HCT116 (cell line): ENCODE measurements around the gene CCDC197. TPM values are rescaled to one million over a fixed set of nuclear protein-coding genes. Genes with fewer than 3 reads are reported as not detected.

Experiments
- ATAC-seq: fragments of 200-7000 bp; cut with Tn5 transposase; 2 replicates; pipeline ENCODE4 v1.9.1; 2020; ENCODE audit warnings: mild to moderate bottlenecking, moderate library complexity
- BruUV-seq: library from RNA; stranded (reverse); fragments of 400-500 nt; replicated peaks from 2 replicates; lab custom pipeline; 2021; lab: Mats Ljungman, UMichigan
- CTCF ChIA-PET: fragments of 300-600 bp; sonication (Branson Sonifier 250); formaldehyde crosslinking; loops from one replicate; lab custom pipeline; 2021; ENCODE audit warnings: antibody characterized with exemption; lab: Charles Lee
- POLR2A ChIA-PET: fragments of 300-600, 350-600 bp; sonication (Branson Sonifier 250); formaldehyde crosslinking; loops from one replicate; lab custom pipeline; 2021; ENCODE audit warnings: antibody characterized with exemption; lab: Charles Lee
- RAD21 ChIA-PET, 2 experiments: fragments of 300-600 bp; sonication (Branson Sonifier 250); formaldehyde crosslinking; loops; one replicate each; lab custom pipeline; 2023; ENCODE audit warnings: low total read pairs in 2 of 2; ENCODE audit not compliant: uncharacterized antibody in 2 of 2, unreplicated experiment in 2 of 2, low non-redundant PET in 1 of 2; lab: Charles Lee
- DNase-seq: peaks from one replicate; pipeline ENCODE4 v3.0.0-alpha.2; 2010; ENCODE audit warnings: low read depth, low spot score
- H2AFZ ChIP-seq: fragments of 200-600 bp; shearing (Covaris generic), sonication (generic); 2 replicates; pipeline ENCODE4 v1.6.1; 2017; ENCODE audit warnings: low read depth, mixed run types, mixed read lengths, antibody characterized with exemption, low read length; ENCODE audit not compliant: poor library complexity, severe bottlenecking
- H3K27ac ChIP-seq: 2 replicates; pipeline ENCODE4 v1.5.1; 2012; ENCODE audit warnings: low read depth, low read length
- H3K27me3 ChIP-seq: fragments of 200-600 bp; sonication (generic); 2 replicates; pipeline ENCODE4 v1.6.1; 2016; ENCODE audit warnings: mixed run types, low read length, mixed read lengths; ENCODE audit not compliant: insufficient read depth
- H3K36me3 ChIP-seq, 2 experiments: fragments of 200-500 bp in 1 of 2; fragments of 200-600 bp in 1 of 2; sonication (Bioruptor generic) in 1 of 2; sonication (generic) in 1 of 2; 2 replicates each; pipeline versions ENCODE4 v1.5.1 to v1.6.1; 2014 to 2016; ENCODE audit warnings: low read length in 2 of 2, inconsistent platforms in 1 of 2, mixed read lengths in 1 of 2, mixed run types in 1 of 2; ENCODE audit not compliant: insufficient read depth in 2 of 2, control insufficient read depth in 1 of 2
- H3K4me1 ChIP-seq, 2 experiments: fragments of 200-600 bp in 1 of 2; sonication (generic) in 1 of 2; 2 replicates each; pipeline versions ENCODE4 v1.5.1 to v1.6.1; 2012 to 2017; ENCODE audit warnings: low read length in 2 of 2, inconsistent platforms in 1 of 2, mild to moderate bottlenecking in 1 of 2, mixed read lengths in 1 of 2, mixed run types in 1 of 2, moderate library complexity in 1 of 2; ENCODE audit not compliant: insufficient read depth in 2 of 2, control insufficient read depth in 1 of 2
- H3K4me2 ChIP-seq: fragments of 200-600 bp; sonication (generic); 2 replicates; pipeline ENCODE4 v1.6.1; 2017; ENCODE audit warnings: mixed run types, low read length, mixed read lengths
- H3K4me3 ChIP-seq, 2 experiments: fragments of 200-600 bp in 1 of 2; sonication (generic) in 1 of 2; replicated peaks in 1 of 2; 2 replicates each; pipeline ENCODE4 v1.5.1; 2011 to 2016; ENCODE audit warnings: low read length in 2 of 2, control low read depth in 1 of 2, low read depth in 1 of 2, mild to moderate bottlenecking in 1 of 2, mixed read lengths in 1 of 2, mixed run types in 1 of 2
- H3K79me2 ChIP-seq: fragments of 200-600 bp; sonication (generic); 2 replicates; pipeline ENCODE4 v1.6.1; 2017; ENCODE audit warnings: mild to moderate bottlenecking, mixed run types, low read length, moderate library complexity, mixed read lengths; ENCODE audit not compliant: insufficient read depth
- H3K9ac ChIP-seq: fragments of 200-600 bp; sonication (generic); 2 replicates; pipeline ENCODE4 v1.6.1; 2016; ENCODE audit warnings: low read length, mixed read lengths
- H3K9me2 ChIP-seq: fragments of 200-600 bp; sonication (generic), shearing (Covaris generic); 2 replicates; pipeline ENCODE4 v1.6.1; 2017; ENCODE audit warnings: mixed run types, mild to moderate bottlenecking, moderate library complexity; ENCODE audit not compliant: insufficient read depth
- H3K9me3 ChIP-seq, 2 experiments: fragments of 200-500 bp in 1 of 2; fragments of 200-600 bp in 1 of 2; sonication (Bioruptor generic) in 1 of 2; sonication (generic) in 1 of 2; 2 replicates each; pipeline ENCODE4 v1.6.1; 2014 to 2017; ENCODE audit warnings: low read length in 2 of 2, mixed read lengths in 2 of 2, inconsistent platforms in 1 of 2, low read depth in 1 of 2, mild to moderate bottlenecking in 1 of 2, mixed run types in 1 of 2, moderate library complexity in 1 of 2; ENCODE audit not compliant: control insufficient read depth in 1 of 2, insufficient read depth in 1 of 2
- H4K20me1 ChIP-seq: fragments of 200-600 bp; sonication (generic), shearing (Covaris generic); 2 replicates; pipeline ENCODE4 v1.6.1; 2017; ENCODE audit warnings: mixed run types, mild to moderate bottlenecking, moderate library complexity; ENCODE audit not compliant: insufficient read depth
- CBX3 ChIP-seq: IDR thresholded peaks from 2 replicates; pipeline ENCODE4 v1.6.1; 2012; ENCODE audit warnings: low read depth
- CEBPB ChIP-seq: IDR thresholded peaks from 2 replicates; pipeline ENCODE4 v1.6.1; 2012; ENCODE audit warnings: low read depth
- EGR1 ChIP-seq: IDR thresholded peaks from 2 replicates; pipeline ENCODE4 v1.6.1; 2012; ENCODE audit warnings: low read depth
- EZH2 ChIP-seq: fragments of 200-600 bp; sonication (generic); IDR thresholded peaks from 2 replicates; pipeline ENCODE4 v1.6.1; 2017; ENCODE audit warnings: antibody characterized with exemption, mixed run types
- EZH2phosphoT487 ChIP-seq: fragments of 200-600 bp; IDR thresholded peaks from 2 replicates; pipeline ENCODE4 v1.6.1; 2018; ENCODE audit warnings: antibody characterized with exemption, borderline replicate concordance
- FOSL1 ChIP-seq: IDR thresholded peaks from 2 replicates; pipeline ENCODE4 v1.6.1; 2012; ENCODE audit warnings: low read depth
- JUND ChIP-seq: IDR thresholded peaks from 2 replicates; pipeline ENCODE4 v1.6.1; 2012
- POLR2A ChIP-seq: IDR thresholded peaks from 2 replicates; pipeline ENCODE4 v1.7.0; 2011; ENCODE audit warnings: borderline replicate concordance; ENCODE audit not compliant: insufficient read depth, insufficient read length; ENCODE audit errors: extremely low read depth
- POLR2AphosphoS5 ChIP-seq: IDR thresholded peaks from 2 replicates; pipeline ENCODE4 v1.6.1; 2011; ENCODE audit warnings: mild to moderate bottlenecking, low read depth, low read length, moderate library complexity
- RAD21 ChIP-seq: IDR thresholded peaks from 2 replicates; pipeline ENCODE4 v1.6.1; 2012; ENCODE audit warnings: low read depth, mild to moderate bottlenecking
- SIN3A ChIP-seq: IDR thresholded peaks from 2 replicates; pipeline ENCODE4 v1.6.1; 2012; ENCODE audit warnings: low read depth
- SP1 ChIP-seq: IDR thresholded peaks from 2 replicates; pipeline ENCODE4 v1.6.1; 2012; ENCODE audit warnings: low read depth
- SRF ChIP-seq: IDR thresholded peaks from 2 replicates; pipeline ENCODE4 v1.6.1; 2012; ENCODE audit warnings: low read depth
- TCF7L2 ChIP-seq: IDR thresholded peaks from 2 replicates; pipeline ENCODE4 v1.7.0; 2011; ENCODE audit warnings: borderline replicate concordance, inconsistent platforms; ENCODE audit not compliant: insufficient read depth, insufficient read length; ENCODE audit errors: extremely low read depth
- YY1 ChIP-seq: IDR thresholded peaks from 2 replicates; pipeline ENCODE4 v1.6.1; 2011; ENCODE audit warnings: low read length, low read depth, moderate library complexity, mild to moderate bottlenecking; ENCODE audit not compliant: insufficient replicate concordance; ENCODE audit errors: extremely low read depth
- ZNF274 ChIP-seq: fragments of 200-500 bp; sonication (Bioruptor generic); IDR thresholded peaks from 2 replicates; pipeline ENCODE4 v1.6.1; 2014; ENCODE audit warnings: mild to moderate bottlenecking, low read depth, low read length, inconsistent platforms
- intact Hi-C: fragments of 100-400 bp; cut with micrococcal nuclease; formaldehyde crosslinking; loops from 2 replicates; pipeline ENCODE4 v1.10.0; 2022
- total RNA-seq: library from RNA; stranded (reverse); gene quantifications from one replicate; pipeline ENCODE4 v1.2.1, GENCODE V29; 2021; ENCODE audit not compliant: unreplicated experiment
- TF ChIP-seq, protein P1 (sequence below): IDR thresholded peaks from 2 replicates; pipeline ENCODE4 v1.6.1; 2011; ENCODE audit warnings: mild to moderate bottlenecking, low read length, moderate library complexity; ENCODE audit not compliant: insufficient replicate concordance; ENCODE audit errors: extremely low read depth
- TF ChIP-seq, protein P2 (sequence below): IDR thresholded peaks from 2 replicates; pipeline ENCODE4 v1.6.1; 2012; ENCODE audit warnings: low read depth
- TF ChIP-seq, protein P3 (sequence below): IDR thresholded peaks from 2 replicates; pipeline ENCODE4 v1.6.1; 2012
- TF ChIP-seq, protein P4 (sequence below): IDR thresholded peaks from 2 replicates; pipeline ENCODE4 v1.6.1; 2012

The CCDC197 gene
- total RNA-seq, 1 experiment from 2014 or later = not detected

DNA sequence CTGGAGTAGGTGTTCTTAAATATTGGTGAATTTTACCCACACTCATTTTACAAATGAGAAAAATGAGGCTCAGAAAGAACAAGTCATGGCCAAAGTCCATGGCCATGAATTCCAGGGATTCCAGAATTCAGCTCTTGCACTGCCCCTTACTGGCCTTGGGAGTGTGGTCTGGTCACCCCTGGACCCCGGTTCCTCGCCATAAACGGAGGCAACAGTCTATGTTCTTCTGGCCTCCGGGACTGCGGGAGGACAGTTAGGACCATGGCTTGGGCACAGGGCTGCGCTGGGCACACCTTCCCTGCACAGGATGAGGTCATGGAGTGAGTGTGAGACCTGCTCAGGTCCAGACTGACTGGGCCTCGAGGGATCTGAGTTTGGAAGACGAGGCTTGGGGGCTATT is 6.9 kb downstream of the CCDC197 start:
- no peak overlapping the region for H3K9ac ChIP-seq
- no peaks in the 10 kb centered on the region for H4K20me1 ChIP-seq
- peaks cover 0 to 6% of the 10 kb centered on the region in 2 experiments; a peak in 2 of 4 replicates for H3K4me1 ChIP-seq
- no peaks in the 10 kb centered on the region for H3K36me3 ChIP-seq
- intact Hi-C loops = loop anchor here (10.0 kb wide), 1 partner anchor 349 kb away; no protein-coding TSS in a partner anchor
- ATAC-seq (no peak), DNase-seq (no peak)
- H3K4me2 ChIP-seq = no peak overlapping the region
- H3K4me3 ChIP-seq = no peak overlapping the region
- no peaks in the 10 kb centered on the region for H3K27me3 ChIP-seq
- TF ChIP-seq, protein P1, sequence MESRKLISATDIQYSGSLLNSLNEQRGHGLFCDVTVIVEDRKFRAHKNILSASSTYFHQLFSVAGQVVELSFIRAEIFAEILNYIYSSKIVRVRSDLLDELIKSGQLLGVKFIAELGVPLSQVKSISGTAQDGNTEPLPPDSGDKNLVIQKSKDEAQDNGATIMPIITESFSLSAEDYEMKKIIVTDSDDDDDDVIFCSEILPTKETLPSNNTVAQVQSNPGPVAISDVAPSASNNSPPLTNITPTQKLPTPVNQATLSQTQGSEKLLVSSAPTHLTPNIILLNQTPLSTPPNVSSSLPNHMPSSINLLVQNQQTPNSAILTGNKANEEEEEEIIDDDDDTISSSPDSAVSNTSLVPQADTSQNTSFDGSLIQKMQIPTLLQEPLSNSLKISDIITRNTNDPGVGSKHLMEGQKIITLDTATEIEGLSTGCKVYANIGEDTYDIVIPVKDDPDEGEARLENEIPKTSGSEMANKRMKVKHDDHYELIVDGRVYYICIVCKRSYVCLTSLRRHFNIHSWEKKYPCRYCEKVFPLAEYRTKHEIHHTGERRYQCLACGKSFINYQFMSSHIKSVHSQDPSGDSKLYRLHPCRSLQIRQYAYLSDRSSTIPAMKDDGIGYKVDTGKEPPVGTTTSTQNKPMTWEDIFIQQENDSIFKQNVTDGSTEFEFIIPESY = no peak
- TF ChIP-seq, protein P2, sequence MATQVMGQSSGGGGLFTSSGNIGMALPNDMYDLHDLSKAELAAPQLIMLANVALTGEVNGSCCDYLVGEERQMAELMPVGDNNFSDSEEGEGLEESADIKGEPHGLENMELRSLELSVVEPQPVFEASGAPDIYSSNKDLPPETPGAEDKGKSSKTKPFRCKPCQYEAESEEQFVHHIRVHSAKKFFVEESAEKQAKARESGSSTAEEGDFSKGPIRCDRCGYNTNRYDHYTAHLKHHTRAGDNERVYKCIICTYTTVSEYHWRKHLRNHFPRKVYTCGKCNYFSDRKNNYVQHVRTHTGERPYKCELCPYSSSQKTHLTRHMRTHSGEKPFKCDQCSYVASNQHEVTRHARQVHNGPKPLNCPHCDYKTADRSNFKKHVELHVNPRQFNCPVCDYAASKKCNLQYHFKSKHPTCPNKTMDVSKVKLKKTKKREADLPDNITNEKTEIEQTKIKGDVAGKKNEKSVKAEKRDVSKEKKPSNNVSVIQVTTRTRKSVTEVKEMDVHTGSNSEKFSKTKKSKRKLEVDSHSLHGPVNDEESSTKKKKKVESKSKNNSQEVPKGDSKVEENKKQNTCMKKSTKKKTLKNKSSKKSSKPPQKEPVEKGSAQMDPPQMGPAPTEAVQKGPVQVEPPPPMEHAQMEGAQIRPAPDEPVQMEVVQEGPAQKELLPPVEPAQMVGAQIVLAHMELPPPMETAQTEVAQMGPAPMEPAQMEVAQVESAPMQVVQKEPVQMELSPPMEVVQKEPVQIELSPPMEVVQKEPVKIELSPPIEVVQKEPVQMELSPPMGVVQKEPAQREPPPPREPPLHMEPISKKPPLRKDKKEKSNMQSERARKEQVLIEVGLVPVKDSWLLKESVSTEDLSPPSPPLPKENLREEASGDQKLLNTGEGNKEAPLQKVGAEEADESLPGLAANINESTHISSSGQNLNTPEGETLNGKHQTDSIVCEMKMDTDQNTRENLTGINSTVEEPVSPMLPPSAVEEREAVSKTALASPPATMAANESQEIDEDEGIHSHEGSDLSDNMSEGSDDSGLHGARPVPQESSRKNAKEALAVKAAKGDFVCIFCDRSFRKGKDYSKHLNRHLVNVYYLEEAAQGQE = no peak
- TF ChIP-seq EGR1 (no peak), POLR2A (no peak), JUND (no peak), YY1 (no peak), TCF7L2 (no peak), SRF (no peak), EZH2phosphoT487 (no peak), CEBPB (no peak), CBX3 (no peak), EZH2 (no peak), POLR2AphosphoS5 (no peak), SP1 (no peak), RAD21 (no peak), SIN3A (no peak), ZNF274 (no peak), FOSL1 (no peak)
- TF ChIP-seq, protein P3, sequence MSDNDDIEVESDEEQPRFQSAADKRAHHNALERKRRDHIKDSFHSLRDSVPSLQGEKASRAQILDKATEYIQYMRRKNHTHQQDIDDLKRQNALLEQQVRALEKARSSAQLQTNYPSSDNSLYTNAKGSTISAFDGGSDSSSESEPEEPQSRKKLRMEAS = no peak
- TF ChIP-seq, protein P4, sequence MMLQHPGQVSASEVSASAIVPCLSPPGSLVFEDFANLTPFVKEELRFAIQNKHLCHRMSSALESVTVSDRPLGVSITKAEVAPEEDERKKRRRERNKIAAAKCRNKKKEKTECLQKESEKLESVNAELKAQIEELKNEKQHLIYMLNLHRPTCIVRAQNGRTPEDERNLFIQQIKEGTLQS = no peak
- H3K9me2 ChIP-seq = no peaks in the 10 kb centered on the region
- no peaks in the 10 kb centered on the region for H3K9me3 ChIP-seq
- H2AFZ ChIP-seq = no peak overlapping the region
- no peak overlapping the region for H3K27ac ChIP-seq
- no TSS peak for BruUV-seq
- CTCF ChIA-PET = interaction anchor here (10.4 kb wide), 1 partner anchor 62 kb away, joined by 121 read pairs; no protein-coding TSS in a partner anchor
- H3K79me2 ChIP-seq = no peaks in the 10 kb centered on the region
- POLR2A ChIA-PET = no interaction called here
- RAD21 ChIA-PET = interaction anchor here in 1 of 2 experiments (1.6 kb wide), 1 partner anchor 64 kb away, joined by 3 read pairs; no protein-coding TSS in a partner anchor
